Trophoblast cell (in vitro differentiated cells and primary cell): ENCODE results near the gene CYP2A7.

Experiments
- DNase-seq, 2 donors: peaks; one replicate each; pipeline ENCODE4 v3.0.0-alpha.2; 2016
- H2AFZ ChIP-seq: 2 replicates; pipeline ENCODE4 v1.6.1; 2013; ENCODE audit warnings: low read length, moderate library complexity, mild to moderate bottlenecking; ENCODE audit not compliant: insufficient read depth, poor library complexity
- H2AK5ac ChIP-seq: 2 replicates; pipeline ENCODE4 v1.6.1; 2013; ENCODE audit warnings: mild to moderate bottlenecking, low read length
- H2BK120ac ChIP-seq: 2 replicates; pipeline ENCODE4 v1.6.1; 2013; ENCODE audit warnings: low read length, mild to moderate bottlenecking, moderate library complexity; ENCODE audit not compliant: insufficient read depth, poor library complexity
- H2BK12ac ChIP-seq: 2 replicates; pipeline ENCODE4 v1.6.1; 2013; ENCODE audit warnings: mild to moderate bottlenecking, low read length, moderate library complexity
- H2BK5ac ChIP-seq: 2 replicates; pipeline ENCODE4 v1.6.1; 2013; ENCODE audit warnings: low read length, low read depth, moderate library complexity, mild to moderate bottlenecking; ENCODE audit not compliant: poor library complexity
- H3K14ac ChIP-seq: 2 replicates; pipeline ENCODE4 v1.6.1; 2013; ENCODE audit warnings: mild to moderate bottlenecking, low read length
- H3K18ac ChIP-seq: 2 replicates; pipeline ENCODE4 v1.6.1; 2013; ENCODE audit warnings: mild to moderate bottlenecking, low read length
- H3K23ac ChIP-seq: 2 replicates; pipeline ENCODE4 v1.6.1; 2013; ENCODE audit warnings: low read length
- H3K27ac ChIP-seq: 2 replicates; pipeline ENCODE4 v1.5.1; 2013; ENCODE audit warnings: low read depth, mild to moderate bottlenecking, inconsistent platforms, low read length, moderate library complexity
- H3K27me3 ChIP-seq: 2 replicates; pipeline ENCODE4 v1.6.1; 2013; ENCODE audit warnings: inconsistent platforms, mild to moderate bottlenecking, low read length, moderate library complexity; ENCODE audit not compliant: insufficient read depth
- H3K36me3 ChIP-seq, 2 experiments: 1 replicate in 1 of 2; 2 replicates in 1 of 2; pipeline ENCODE4 v1.6.1; 2013; ENCODE audit warnings: low read length in 2 of 2, mild to moderate bottlenecking in 2 of 2, moderate library complexity in 1 of 2; ENCODE audit not compliant: insufficient read depth in 2 of 2, control insufficient read depth in 1 of 2
- H3K4ac ChIP-seq: 2 replicates; pipeline ENCODE4 v1.6.1; 2013; ENCODE audit warnings: low read depth, mild to moderate bottlenecking, low read length, moderate library complexity
- H3K4me1 ChIP-seq, 2 experiments: 1 replicate in 1 of 2; 2 replicates in 1 of 2; pipeline ENCODE4 v1.6.1; 2013; ENCODE audit warnings: low read length in 2 of 2, mild to moderate bottlenecking in 2 of 2, moderate library complexity in 1 of 2; ENCODE audit not compliant: insufficient read depth in 2 of 2, control insufficient read depth in 1 of 2
- H3K4me2 ChIP-seq: 2 replicates; pipeline ENCODE4 v1.6.1; 2013; ENCODE audit warnings: inconsistent platforms, mild to moderate bottlenecking, low read length, moderate library complexity
- H3K4me3 ChIP-seq: 2 replicates; pipeline ENCODE4 v1.5.1; 2013; ENCODE audit warnings: mild to moderate bottlenecking, low read depth, low read length, inconsistent platforms
- H3K79me1 ChIP-seq: one replicate; pipeline ENCODE4 v1.6.1; 2013; ENCODE audit warnings: low read length
- H3K79me2 ChIP-seq: 2 replicates; pipeline ENCODE4 v1.6.1; 2013; ENCODE audit warnings: low read length, mild to moderate bottlenecking; ENCODE audit not compliant: control insufficient read depth, insufficient read depth, poor library complexity
- H3K9ac ChIP-seq: 2 replicates; pipeline ENCODE4 v1.6.1; 2013; ENCODE audit warnings: mild to moderate bottlenecking, low read length
- H3K9me3 ChIP-seq: 2 replicates; pipeline ENCODE4 v1.6.1; 2013; ENCODE audit warnings: low read depth, mild to moderate bottlenecking, control low read depth, inconsistent platforms, low read length; ENCODE audit not compliant: insufficient read depth
- H4K12ac ChIP-seq: 2 replicates; pipeline ENCODE4 v1.6.1; 2013; ENCODE audit warnings: low read depth, mild to moderate bottlenecking, low read length, moderate library complexity
- H4K8ac ChIP-seq: 2 replicates; pipeline ENCODE4 v1.6.1; 2013; ENCODE audit warnings: low read depth, mild to moderate bottlenecking, low read length, moderate library complexity
- H4K91ac ChIP-seq: one replicate; pipeline ENCODE4 v1.6.1; 2013; ENCODE audit warnings: low read depth, mild to moderate bottlenecking, low read length, moderate library complexity
- WGBS: extraction: QIAGEN DNeasy Blood & Tissue Kit; methylation state at CpG from one replicate; pipeline ENCODE4 v1.1.7; 2013; ENCODE audit warnings: missing lambda C conversion rate; ENCODE audit not compliant: insufficient read length, insufficient coverage; ENCODE audit errors: extremely low coverage; 5-methylcytosine and 5-hydroxymethylcytosine counted together

CYP2A7 gene

GRCh38 chr19:40896418-40896796 lies 14.4 kb upstream of the CYP2A7 start:
- Histone ChIP-seq H3K79me1 (no peaks in the 10 kb centered on the region), H3K27me3 (no peaks in the 10 kb centered on the region)

GRCh38 chr19:40893112-40893511 lies 11.1 kb upstream of the CYP2A7 start:
- no peak overlapping the region for H2AK5ac ChIP-seq
- H3K18ac ChIP-seq, result no peak overlapping the region
- H3K27me3 ChIP-seq, result no peaks in the 10 kb centered on the region
- H3K9me3 ChIP-seq, result peaks cover 1% of the 10 kb centered on the region
- H2BK12ac ChIP-seq, result no peak overlapping the region
- no peak overlapping the region for H4K12ac ChIP-seq
- no peak for DNase-seq
- H3K79me2 ChIP-seq, result no peaks in the 10 kb centered on the region
- H3K4me1 ChIP-seq, result no peaks in the 10 kb centered on the region
- no peak overlapping the region for H2BK120ac ChIP-seq
- H3K14ac ChIP-seq, result no peak overlapping the region
- no peak overlapping the region for H3K4me2 ChIP-seq
- no peak overlapping the region for H3K4ac ChIP-seq
- no peak overlapping the region for H3K4me3 ChIP-seq
- no peaks in the 10 kb centered on the region for H3K36me3 ChIP-seq
- H4K8ac ChIP-seq, result no peak overlapping the region
- H4K91ac ChIP-seq, result no peak overlapping the region
- no peak overlapping the region for H3K9ac ChIP-seq
- no peak overlapping the region for H2AFZ ChIP-seq
- no peak overlapping the region for H3K27ac ChIP-seq
- H2BK5ac ChIP-seq, result no peak overlapping the region
- no peak overlapping the region for H3K23ac ChIP-seq
- H3K79me1 ChIP-seq, result no peaks in the 10 kb centered on the region

More at GRCh38 chr19:40896418-40896796, 14.4 kb upstream of the CYP2A7 start:
- Histone ChIP-seq H2BK12ac (no peak overlapping the region), H2BK120ac (no peak overlapping the region), H2AK5ac (no peak overlapping the region), H2BK5ac (no peak overlapping the region), H3K36me3 (no peaks in the 10 kb centered on the region), H3K79me2 (no peaks in the 10 kb centered on the region), H4K91ac (no peak overlapping the region), H3K4ac (no peak overlapping the region), H3K23ac (no peak overlapping the region), H4K8ac (no peak overlapping the region), H4K12ac (no peak overlapping the region), H3K4me3 (no peak overlapping the region), H3K27ac (no peak overlapping the region), H3K18ac (no peak overlapping the region), H3K9me3 (peaks cover 1% of the 10 kb centered on the region), H3K4me2 (no peak overlapping the region), H2AFZ (no peak overlapping the region), H3K9ac (no peak overlapping the region), H3K4me1 (no peaks in the 10 kb centered on the region), H3K14ac (no peak overlapping the region)
- no CpG with 5 or more reads among the region's 5 CpGs for WGBS
- DNase-seq, result no peak

GRCh38 chr19:40889366-40889765 lies 7.3 kb upstream of the CYP2A7 start:
- no peak overlapping the region for H2AFZ ChIP-seq
- no peak overlapping the region for H2AK5ac ChIP-seq
- H3K4me1 ChIP-seq, result no peaks in the 10 kb centered on the region
- no peaks in the 10 kb centered on the region for H3K27me3 ChIP-seq
- no peak overlapping the region for H3K4me3 ChIP-seq
- H3K79me2 ChIP-seq, result no peaks in the 10 kb centered on the region
- no peak overlapping the region for H3K23ac ChIP-seq
- no peak overlapping the region for H3K4ac ChIP-seq
- no peak overlapping the region for H3K4me2 ChIP-seq
- H3K9me3 ChIP-seq, result peaks cover 1% of the 10 kb centered on the region
- H4K91ac ChIP-seq, result no peak overlapping the region
- H2BK5ac ChIP-seq, result no peak overlapping the region
- H2BK120ac ChIP-seq, result no peak overlapping the region
- no peaks in the 10 kb centered on the region for H3K79me1 ChIP-seq
- no peak overlapping the region for H3K14ac ChIP-seq
- no peak for DNase-seq
- WGBS, result no CpG with 5 or more reads among the region's 3 CpGs
- no peak overlapping the region for H3K9ac ChIP-seq
- H3K27ac ChIP-seq, result no peak overlapping the region
- no peaks in the 10 kb centered on the region for H3K36me3 ChIP-seq
- no peak overlapping the region for H3K18ac ChIP-seq
- no peak overlapping the region for H2BK12ac ChIP-seq
- no peak overlapping the region for H4K12ac ChIP-seq
- H4K8ac ChIP-seq, result no peak overlapping the region

GRCh38 chr19:40888191-40888590 lies 6.2 kb upstream of the CYP2A7 start:
- Histone ChIP-seq H3K27me3 (no peaks in the 10 kb centered on the region), H3K23ac (no peak overlapping the region), H3K36me3 (no peaks in the 10 kb centered on the region), H3K4ac (no peak overlapping the region), H2BK5ac (no peak overlapping the region), H2AFZ (no peak overlapping the region), H3K79me1 (no peaks in the 10 kb centered on the region), H3K18ac (no peak overlapping the region), H3K4me2 (no peak overlapping the region), H2BK12ac (no peak overlapping the region), H3K9ac (no peak overlapping the region), H2BK120ac (no peak overlapping the region), H3K9me3 (peaks cover 1% of the 10 kb centered on the region), H4K12ac (no peak overlapping the region), H3K14ac (no peak overlapping the region), H3K4me3 (no peak overlapping the region), H4K91ac (no peak overlapping the region), H3K27ac (no peak overlapping the region), H2AK5ac (no peak overlapping the region), H3K79me2 (no peaks in the 10 kb centered on the region), H4K8ac (no peak overlapping the region), H3K4me1 (no peaks in the 10 kb centered on the region)
- no peak for DNase-seq
- WGBS, result no CpG with 5 or more reads among the region's 4 CpGs
